Common myeloid progenitor, CD34-positive (primary cell): ENCODE results near the gene ATP6V0B.

ENCODE experiments used
- CTCF ChIA-PET: fragments of 350-600 bp; sonication (Branson Sonifier 250); formaldehyde crosslinking; loops from one replicate; lab custom pipeline; 2021; ENCODE audit warnings: antibody characterized with exemption; lab: Charles Lee
- POLR2A ChIA-PET: fragments of 350-600 bp; sonication (Branson Sonifier 250); formaldehyde crosslinking; loops from one replicate; lab custom pipeline; 2021; ENCODE audit warnings: antibody characterized with exemption; lab: Charles Lee
- DNase-seq, 3 donors: peaks; one replicate each; pipeline versions ENCODE4 v3.0.0 to v3.0.0-alpha.2; 2013
- H3K27ac ChIP-seq, 2 experiments: 1 replicate in 1 of 2; 2 replicates in 1 of 2; pipeline ENCODE4 v1.7.0; 2013; ENCODE audit warnings: inconsistent platforms in 2 of 2, low read length in 2 of 2, mild to moderate bottlenecking in 2 of 2, low read depth in 1 of 2, moderate library complexity in 1 of 2; ENCODE audit not compliant: severe bottlenecking in 2 of 2, insufficient read depth in 1 of 2, poor library complexity in 1 of 2
- H3K27me3 ChIP-seq, 5 experiments: replicated peaks in 2 of 5; 1 replicate in 3 of 5; 2 replicates in 2 of 5; pipeline versions ENCODE4 v1.6.1 to v1.7.0; 2013; ENCODE audit warnings: low read length in 4 of 5, mild to moderate bottlenecking in 2 of 5, moderate library complexity in 2 of 5, inconsistent platforms in 1 of 5; ENCODE audit not compliant: insufficient read depth in 5 of 5, control insufficient read depth in 4 of 5
- H3K36me3 ChIP-seq, 4 experiments: 1 replicate in 2 of 4; 2 replicates in 2 of 4; pipeline versions ENCODE4 v1.6.1 to v1.7.0; 2013; ENCODE audit warnings: low read length in 3 of 4, control low read depth in 1 of 4, mild to moderate bottlenecking in 1 of 4; ENCODE audit not compliant: control insufficient read depth in 4 of 4, insufficient read depth in 4 of 4
- H3K4me1 ChIP-seq, 4 experiments: 1 replicate in 3 of 4; 2 replicates in 1 of 4; pipeline versions ENCODE4 v1.6.1 to v1.7.1; 2013; ENCODE audit warnings: low read length in 3 of 4, mild to moderate bottlenecking in 3 of 4, control low read depth in 1 of 4, inconsistent platforms in 1 of 4, moderate library complexity in 1 of 4; ENCODE audit not compliant: control insufficient read depth in 4 of 4, insufficient read depth in 4 of 4; ENCODE audit errors: control extremely low read depth in 1 of 4
- H3K4me3 ChIP-seq, 7 experiments: 1 replicate in 4 of 7; 2 replicates in 3 of 7; pipeline versions ENCODE4 v1.5.1 to v1.7.0; 2013; ENCODE audit warnings: mild to moderate bottlenecking in 7 of 7, low read length in 6 of 7, moderate library complexity in 6 of 7, inconsistent platforms in 2 of 7, low read depth in 2 of 7, control low read depth in 1 of 7; ENCODE audit not compliant: insufficient read depth in 4 of 7, control insufficient read depth in 1 of 7; ENCODE audit errors: extremely low read depth in 1 of 7
- H3K9me3 ChIP-seq, 5 experiments: 1 replicate in 4 of 5; 2 replicates in 1 of 5; pipeline versions ENCODE4 v1.6.1 to v1.7.1; 2013; ENCODE audit warnings: low read length in 4 of 5, mild to moderate bottlenecking in 2 of 5, inconsistent platforms in 1 of 5, low read depth in 1 of 5, moderate library complexity in 1 of 5; ENCODE audit not compliant: control insufficient read depth in 4 of 5, insufficient read depth in 2 of 5; ENCODE audit errors: control extremely low read depth in 1 of 5
- WGBS: methylation state at CpG from one replicate; pipeline ENCODE4 v1.1.5; 2013; ENCODE audit not compliant: insufficient coverage; 5-methylcytosine and 5-hydroxymethylcytosine counted together

ATP6V0B gene

DNA sequence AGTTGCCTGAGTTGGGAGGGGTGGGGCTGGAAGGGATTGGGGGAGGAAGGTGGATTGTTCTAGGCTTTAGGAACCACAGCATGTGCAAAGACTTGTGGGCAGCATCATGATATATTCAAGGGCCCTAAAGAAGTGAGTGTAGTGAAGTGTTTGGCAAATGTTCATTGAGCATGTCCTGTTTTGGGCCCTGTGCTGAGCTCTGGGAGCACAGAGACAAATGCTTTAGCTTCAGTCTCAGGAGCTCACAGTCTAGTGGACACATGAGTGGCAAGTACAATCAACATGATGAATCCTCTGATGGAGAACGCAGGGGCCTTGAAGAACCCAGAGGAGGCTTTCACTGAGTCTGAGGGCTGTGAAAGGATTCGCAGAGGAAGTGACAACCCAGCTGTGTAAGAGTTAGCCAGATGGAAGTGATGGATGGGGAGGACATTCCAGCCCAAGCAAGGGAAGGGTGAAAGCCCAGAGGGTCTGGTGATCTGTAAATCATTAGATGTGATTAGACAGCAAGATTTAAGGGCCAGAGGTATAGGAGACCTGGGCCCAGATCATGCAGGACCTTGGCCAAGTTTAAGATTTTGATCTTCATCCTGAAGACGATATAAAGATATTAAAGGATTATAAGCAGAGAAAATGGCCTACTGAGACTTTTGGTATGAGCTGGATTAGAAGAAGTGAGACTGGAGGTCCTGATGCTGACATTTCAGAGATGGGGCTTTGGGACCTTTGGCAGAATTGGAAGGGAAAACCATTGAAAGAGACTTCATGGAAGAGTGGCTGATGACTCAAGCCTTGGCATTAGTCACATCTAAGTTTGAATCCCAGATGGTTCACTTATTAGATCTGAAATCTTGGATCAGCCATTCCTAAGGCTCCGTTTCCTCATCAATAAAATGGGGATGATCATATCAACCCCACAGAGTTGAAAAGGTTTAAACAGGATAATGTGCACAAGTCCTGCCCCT lies 23.5 kb upstream of the ATP6V0B start:
- ChIA-PET CTCF (interaction anchor here (1.0 to 9.4 kb wide), 5 partner anchors 15 to 39 kb away, joined by 3 to 120 read pairs (median 3); partner anchors contain the start of gene ARTN), POLR2A (interaction anchor here (1.0 kb wide), 1 partner anchor 177 kb away, joined by 3 read pairs; no protein-coding TSS in a partner anchor)
- no peak for DNase-seq
- WGBS = 100% methylated on average over 3 of the region's 4 CpGs
- Histone ChIP-seq H3K9me3 (no peaks in the 10 kb centered on the region), H3K4me3 (no peak overlapping the region), H3K27ac (no peak overlapping the region), H3K36me3 (peaks cover 3 to 15% (median 12%) of the 10 kb centered on the region in 4 experiments), H3K4me1 (peaks cover 6 to 17% (median 13%) of the 10 kb centered on the region in 4 experiments), H3K27me3 (no peaks in the 10 kb centered on the region)

DNA sequence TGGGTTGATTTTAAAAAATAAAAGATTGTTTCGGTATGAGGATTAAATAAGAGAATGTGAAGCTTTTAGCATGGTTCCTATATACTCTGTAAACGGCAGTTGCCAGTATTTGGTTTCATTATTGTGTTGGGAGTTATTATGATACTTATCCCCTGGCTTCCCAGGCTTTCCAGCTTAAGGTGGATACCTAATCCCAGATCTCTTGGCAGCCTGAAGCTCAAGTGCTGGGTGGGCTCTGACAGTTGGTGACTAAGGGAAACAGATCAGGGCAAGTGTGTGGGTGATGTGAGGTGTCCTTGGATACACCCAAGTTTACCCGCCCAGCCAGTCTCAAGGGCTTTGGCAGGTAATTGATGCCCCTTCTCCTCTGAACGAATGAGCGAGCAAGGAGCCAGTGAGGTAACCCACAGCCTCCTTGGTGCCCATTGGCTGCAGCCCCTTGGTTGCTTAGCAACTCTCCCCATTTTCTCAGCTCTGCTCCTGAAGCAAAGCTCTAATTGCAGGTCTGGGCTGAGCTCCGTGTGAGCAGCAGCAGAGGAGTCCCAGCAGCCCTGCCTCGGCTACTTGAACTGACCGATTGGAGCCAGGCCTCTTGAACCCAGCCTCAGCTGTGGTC lies 21.9 kb upstream of the ATP6V0B start:
- H3K27ac ChIP-seq = no peak overlapping the region
- H3K36me3 ChIP-seq = peaks cover 6 to 30% (median 19%) of the 10 kb centered on the region in 4 experiments
- H3K4me1 ChIP-seq = peaks cover 3 to 8% (median 4%) of the 10 kb centered on the region in 4 experiments
- ChIA-PET POLR2A (no interaction called here), CTCF (interaction anchor here (1.1 to 4.2 kb wide), 5 partner anchors 10 to 22 kb away, joined by 3 to 18 read pairs (median 4); partner anchors contain the start of genes ARTN and ATP6V0B)
- peak in 1 of 3 donors; percentile 11 for DNase-seq
- no peak overlapping the region for H3K4me3 ChIP-seq
- no peaks in the 10 kb centered on the region for H3K9me3 ChIP-seq
- WGBS = 100% methylated on average over 8 of the region's 8 CpGs
- no peaks in the 10 kb centered on the region for H3K27me3 ChIP-seq

DNA sequence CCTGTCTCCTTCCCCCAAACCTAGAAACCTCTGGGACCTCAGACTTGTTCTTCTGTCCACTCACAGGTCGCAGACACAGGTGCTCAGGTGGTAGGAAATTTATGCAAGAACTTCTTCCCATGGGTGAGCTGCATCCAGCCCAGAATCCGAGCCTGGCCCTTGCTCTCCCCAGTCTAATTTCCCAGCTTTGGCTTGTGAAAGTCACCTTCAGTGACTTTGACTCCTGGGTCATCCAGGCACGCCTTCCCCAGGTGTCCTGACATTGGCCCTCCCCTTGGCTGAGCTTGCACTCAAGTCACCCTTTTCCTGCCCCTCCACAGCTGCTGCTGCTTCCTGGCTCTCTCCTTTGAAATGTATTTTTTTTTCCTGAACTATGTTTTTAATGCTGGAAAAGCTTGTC lies 21.4 kb upstream of the ATP6V0B start:
- no peak for DNase-seq
- Histone ChIP-seq H3K4me1 (peaks cover 0 to 3% (median 0%) of the 10 kb centered on the region in 4 experiments), H3K9me3 (no peaks in the 10 kb centered on the region), H3K36me3 (peaks cover 6 to 36% (median 23%) of the 10 kb centered on the region in 4 experiments), H3K27ac (no peak overlapping the region), H3K4me3 (no peak overlapping the region), H3K27me3 (no peaks in the 10 kb centered on the region)
- ChIA-PET POLR2A (no interaction called here), CTCF (interaction anchor here (0.7 to 4.2 kb wide), 6 partner anchors 10 to 21 kb away, joined by 3 to 18 read pairs (median 4); partner anchors contain the start of genes ARTN, ATP6V0B and DPH2)
- 96% methylated on average over 2 of the region's 3 CpGs for WGBS

DNA sequence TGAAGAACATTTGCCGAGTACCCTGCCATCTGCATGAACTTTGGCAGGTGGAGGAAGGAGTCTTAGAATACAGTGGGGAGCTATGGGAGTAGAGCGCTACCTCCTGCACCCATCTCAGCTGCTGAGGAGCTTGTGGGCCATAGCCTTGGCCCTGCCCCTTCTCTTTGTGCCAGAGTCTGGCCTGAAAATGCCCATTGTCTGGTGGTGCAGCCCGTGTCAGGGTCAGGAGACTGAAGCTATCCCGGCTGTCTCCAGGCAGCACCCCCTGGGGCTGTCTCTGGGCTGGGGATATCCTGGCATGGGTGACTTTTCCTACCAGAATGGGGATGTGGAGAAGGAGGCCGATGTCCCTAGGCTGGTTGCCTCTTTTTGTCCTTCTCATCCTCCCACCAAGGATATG lies 20.7 kb upstream of the ATP6V0B start:
- WGBS = no CpG with 5 or more reads among the region's 5 CpGs
- no peak overlapping the region for H3K4me3 ChIP-seq
- CTCF ChIA-PET = interaction anchor here (0.7 to 4.2 kb wide), 6 partner anchors 10 to 52 kb away, joined by 3 to 18 read pairs (median 4); partner anchors contain the start of genes ARTN, ATP6V0B and DPH2

DNA sequence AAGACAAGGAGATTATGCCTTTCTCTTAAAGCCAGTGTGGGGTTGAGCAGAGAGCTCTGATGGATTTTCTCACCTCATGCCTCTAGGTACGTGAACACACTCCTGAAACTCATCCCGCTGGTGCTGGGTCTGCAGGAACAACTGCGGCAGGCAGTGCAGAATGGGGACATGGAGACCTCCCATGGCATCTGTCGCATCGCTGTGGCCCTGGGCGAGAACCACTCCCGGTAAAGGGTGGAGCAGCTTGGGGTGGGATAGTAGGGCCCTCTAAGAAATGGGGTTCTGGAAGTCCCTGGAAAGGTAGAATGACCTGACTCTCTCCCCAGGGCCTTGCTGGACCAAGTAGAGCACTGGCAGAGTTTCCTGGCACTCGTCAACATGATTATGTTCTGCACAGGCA lies 18.5 kb upstream of the ATP6V0B start:
- Histone ChIP-seq H3K27me3 (no peaks in the 10 kb centered on the region), H3K9me3 (no peaks in the 10 kb centered on the region), H3K4me1 (no peaks in the 10 kb centered on the region), H3K36me3 (peaks cover 3 to 48% (median 28%) of the 10 kb centered on the region in 4 experiments), H3K4me3 (no peak overlapping the region), H3K27ac (no peak overlapping the region)
- no peak for DNase-seq
- ChIA-PET POLR2A (no interaction called here), CTCF (interaction anchor here (0.7 to 4.2 kb wide), 5 partner anchors 8 to 192 kb away, joined by 3 to 18 read pairs (median 7); partner anchors contain the start of gene ARTN)
- WGBS = 100% methylated on average over 8 of the region's 8 CpGs

More for the DNA sequence above, 20.7 kb upstream of the ATP6V0B start:
- no peak for DNase-seq
- H3K9me3 ChIP-seq = no peaks in the 10 kb centered on the region
- POLR2A ChIA-PET = no interaction called here
- H3K4me1 ChIP-seq = no peaks in the 10 kb centered on the region
- peaks cover 6 to 42% (median 27%) of the 10 kb centered on the region in 4 experiments for H3K36me3 ChIP-seq
- no peak overlapping the region for H3K27ac ChIP-seq
- no peaks in the 10 kb centered on the region for H3K27me3 ChIP-seq

DNA sequence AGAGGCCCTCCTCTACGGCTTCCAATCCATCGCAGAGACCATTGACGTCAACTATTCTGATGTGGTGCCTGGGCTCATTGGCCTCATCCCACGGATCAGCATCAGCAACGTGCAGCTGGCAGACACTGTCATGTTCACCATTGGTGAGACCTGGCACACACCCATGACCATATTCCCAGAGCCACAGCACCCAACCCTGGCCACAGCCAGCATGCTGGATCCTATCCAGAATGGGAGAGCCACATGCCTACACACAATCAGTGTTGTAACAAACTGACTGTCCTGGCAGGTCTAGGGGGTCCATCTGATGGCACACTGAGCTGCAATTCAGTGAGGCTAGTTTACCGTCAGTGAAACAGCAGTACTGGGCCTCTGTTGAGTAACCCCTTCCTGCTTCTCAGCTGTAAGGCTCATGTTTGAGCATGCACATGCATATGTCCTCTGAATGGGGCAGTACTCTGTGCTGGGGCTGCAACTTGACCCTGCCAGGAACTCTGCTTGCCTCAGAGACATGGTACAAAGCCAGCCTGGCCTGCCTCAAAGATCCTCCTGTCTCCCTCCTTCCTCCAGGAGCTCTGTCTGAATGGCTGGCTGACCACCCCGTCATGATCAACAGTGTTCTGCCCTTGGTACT lies 17.2 kb upstream of the ATP6V0B start:
- H3K27me3 ChIP-seq = no peaks in the 10 kb centered on the region
- H3K9me3 ChIP-seq = no peaks in the 10 kb centered on the region
- peaks cover 3 to 57% (median 38%) of the 10 kb centered on the region in 4 experiments for H3K36me3 ChIP-seq
- no peaks in the 10 kb centered on the region for H3K4me1 ChIP-seq
- no peak overlapping the region for H3K4me3 ChIP-seq
- CTCF ChIA-PET = interaction anchor here (1.8 to 3.7 kb wide), 3 partner anchors 10 to 24 kb away, joined by 5 to 22 read pairs (median 7); partner anchors contain the start of genes ARTN, DPH2 and IPO13
- POLR2A ChIA-PET = no interaction called here
- H3K27ac ChIP-seq = no peak overlapping the region
- WGBS = 97% methylated on average over 7 of the region's 7 CpGs
- DNase-seq = no peak
